HG03558 (cell line): Measurements from ENCODE around the gene ANKRD1.
"Not testable (repeated sequence)": the region's sequence is repeated elsewhere in the genome, so short reads cannot be mapped to it uniquely, and the experiment has no call there.

Experiments
- ATAC-seq: cut with Tn5 transposase; IDR thresholded peaks from one replicate; pipeline ENCODE4 v1.9.1; 2021; ENCODE audit warnings: moderate number of reproducible peaks; ENCODE audit not compliant: unreplicated experiment; ENCODE audit errors: extremely low read depth

The ANKRD1 gene

DNA sequence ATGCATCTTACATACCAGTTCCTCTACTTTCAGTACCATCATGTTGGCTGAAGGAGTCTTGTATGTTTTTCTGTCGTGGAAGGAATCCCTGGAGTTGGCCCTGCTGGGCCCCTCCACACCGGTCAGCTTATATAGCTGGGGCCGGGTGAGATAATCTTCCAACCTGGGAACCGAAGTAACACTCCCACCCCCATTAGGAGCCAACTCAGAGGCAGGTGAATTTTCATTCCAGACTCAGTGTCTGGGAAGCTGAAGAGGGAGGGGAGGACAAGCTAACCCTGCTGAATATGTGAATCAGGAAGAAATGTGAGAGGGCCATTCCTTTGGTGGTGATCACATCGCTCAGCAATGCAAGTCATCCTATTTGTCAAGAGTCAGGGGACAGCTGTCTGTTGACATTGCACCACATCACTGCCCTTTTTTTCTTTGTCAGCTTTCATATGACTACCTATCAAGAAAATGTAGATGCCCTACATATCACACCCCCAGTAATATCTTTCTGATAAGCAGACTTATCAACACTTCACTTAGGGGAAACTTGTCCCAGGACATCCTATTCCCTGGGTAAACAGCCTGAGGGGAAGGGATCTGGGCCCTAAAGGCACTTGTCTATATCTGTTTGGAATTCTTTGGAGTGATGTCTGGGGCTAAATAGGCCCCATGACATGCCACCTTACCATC, at the start of gene ANKRD1:
TSS of gene ANKRD1 (minus strand) at position 102 of the 681 bp plus-strand sequence. CDS start at position 42, 60 bp downstream.
- no peak for ATAC-seq

DNA sequence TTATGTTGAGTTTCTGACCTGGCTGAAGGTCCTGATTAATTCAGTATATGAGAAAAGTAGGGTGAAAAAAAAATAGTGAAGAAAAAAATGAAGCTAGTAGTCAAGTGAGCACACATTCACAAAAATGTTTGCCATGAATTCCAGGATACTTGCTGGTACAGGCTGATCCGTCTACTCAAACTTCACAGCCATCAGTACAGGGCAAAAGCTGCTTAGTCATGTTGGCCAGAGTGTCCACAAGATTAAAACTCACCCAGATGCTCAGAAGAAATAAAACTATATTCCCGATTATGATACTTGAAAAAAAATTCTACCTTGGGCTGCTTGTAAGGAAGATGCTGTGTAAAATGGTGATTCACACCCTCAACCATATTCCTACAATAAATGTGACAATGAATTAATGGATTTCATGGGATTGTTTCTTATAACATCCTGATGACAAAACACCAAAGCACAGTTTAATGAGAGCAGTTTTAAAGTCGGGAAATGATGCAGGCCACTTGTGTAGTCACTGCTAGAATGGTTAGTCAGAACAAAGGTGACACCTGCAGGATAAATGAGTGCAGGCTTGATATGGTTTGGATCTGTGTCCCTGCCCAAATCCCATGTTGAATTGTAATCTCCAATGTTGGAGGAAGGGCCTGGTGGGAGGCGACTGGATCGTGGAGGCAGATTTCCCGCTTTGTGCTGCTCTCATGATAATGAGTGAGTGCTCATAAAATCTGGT, 49.2 kb upstream of the ANKRD1 start:
- no peak for ATAC-seq

- no peak for ATAC-seq
Observed at GRCh38 chr10:90969121-90969534, 48.2 kb upstream of the ANKRD1 start.

GRCh38 chr10:90968328-90969081, 47.6 kb upstream of the ANKRD1 start:
- no peak for ATAC-seq

DNA sequence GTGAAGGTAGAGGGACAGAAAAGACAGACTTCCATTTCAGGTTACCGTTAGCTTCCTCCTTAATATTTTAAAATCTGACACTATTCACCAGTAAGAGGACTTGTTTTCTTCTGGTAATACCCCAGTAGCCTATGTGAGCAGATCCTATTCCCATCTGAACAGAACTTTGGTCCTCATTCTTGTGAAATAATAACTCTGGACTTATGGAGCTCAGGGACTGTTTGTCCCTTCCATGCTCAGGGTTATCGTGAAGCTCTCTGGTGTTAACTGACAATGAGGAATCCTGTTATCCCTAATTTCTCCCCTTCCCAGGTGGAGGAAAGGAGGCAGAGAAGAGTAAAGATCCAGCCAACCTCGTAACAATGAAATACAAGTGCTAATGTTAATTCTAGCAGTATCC, 47.0 kb upstream of the ANKRD1 start:
- ATAC-seq = no peak

DNA sequence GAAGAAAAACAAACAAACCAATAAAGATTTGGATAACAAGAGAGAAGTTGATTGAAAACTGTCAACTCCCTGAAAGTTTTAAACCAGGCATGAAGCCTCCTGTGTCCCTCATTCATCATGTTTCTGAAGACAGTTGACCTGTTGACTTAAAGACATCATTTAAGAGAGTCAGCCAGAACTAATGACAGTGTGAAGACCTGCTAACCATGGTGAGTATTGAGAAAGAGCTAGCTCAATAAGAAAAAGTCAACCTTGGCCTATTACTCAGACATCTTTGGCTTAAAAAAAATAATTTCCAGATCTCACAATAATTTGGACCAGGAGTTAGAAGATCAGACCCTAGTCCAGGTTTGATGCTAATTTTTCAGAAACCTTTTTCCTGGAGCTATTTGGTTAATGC, 45.3 kb upstream of the ANKRD1 start:
- ATAC-seq = no peak

GRCh38 chr10:90965720-90966119, 44.8 kb upstream of the ANKRD1 start:
- no peak for ATAC-seq

GRCh38 chr10:90964781-90965465, 44.0 kb upstream of the ANKRD1 start:
- no peak for ATAC-seq

GRCh38 chr10:90963331-90963730, 42.4 kb upstream of the ANKRD1 start:
- ATAC-seq = no peak

- no peak for ATAC-seq
Observed at GRCh38 chr10:90960355-90960814, 39.5 kb upstream of the ANKRD1 start.

GRCh38 chr10:90959826-90960225, 38.9 kb upstream of the ANKRD1 start:
- ATAC-seq = no peak

GRCh38 chr10:90958781-90959180, 37.9 kb upstream of the ANKRD1 start:
- no peak for ATAC-seq

DNA sequence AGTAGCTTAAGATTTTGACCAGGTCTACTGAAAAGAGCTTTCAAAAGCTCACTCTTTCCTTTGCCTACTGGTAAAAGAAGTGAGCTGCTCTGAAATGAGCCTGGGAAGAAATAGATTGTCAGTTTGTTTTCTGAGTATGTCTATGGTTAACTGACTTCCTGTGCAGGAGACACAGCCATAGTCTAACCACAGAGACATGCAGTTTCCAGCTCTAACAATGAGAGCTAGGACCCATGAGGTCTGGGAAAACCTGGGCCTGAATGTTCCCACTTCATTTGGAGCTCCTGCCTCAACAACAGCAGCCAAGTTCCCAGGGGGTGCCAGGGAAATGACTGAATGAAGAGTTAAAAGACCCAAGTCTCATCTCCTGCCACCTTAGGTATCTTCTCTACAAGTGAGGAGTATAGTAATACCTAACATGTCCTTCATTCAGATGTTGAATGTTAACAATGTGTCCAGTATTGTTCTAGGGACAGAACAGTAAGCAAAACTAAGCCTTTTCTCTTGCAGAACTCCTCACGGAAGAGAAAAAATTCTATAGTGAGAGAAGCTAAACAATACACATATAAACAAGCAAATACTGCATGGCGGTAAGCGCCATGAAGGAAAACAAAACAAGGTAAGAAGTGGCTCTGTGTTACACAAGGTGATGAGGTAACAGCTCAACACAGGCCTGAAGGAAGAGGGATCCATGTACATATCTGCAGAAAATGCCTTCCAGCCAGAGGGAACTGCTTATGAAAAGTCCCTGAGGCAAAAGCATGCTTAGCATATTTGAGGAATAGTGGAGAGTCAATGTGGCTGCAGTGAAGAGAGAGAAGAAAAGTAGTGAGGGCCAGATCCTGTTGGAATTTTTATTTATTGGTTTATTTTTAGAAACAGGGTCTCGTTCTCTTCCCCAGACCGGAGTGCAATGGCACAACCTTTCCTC, 26.4 kb upstream of the ANKRD1 start:
- no peak for ATAC-seq

GRCh38 chr10:90945491-90946070, 24.7 kb upstream of the ANKRD1 start:
- no peak for ATAC-seq

- ATAC-seq = no peak
Observed at GRCh38 chr10:90944749-90945148, 23.9 kb upstream of the ANKRD1 start.

DNA sequence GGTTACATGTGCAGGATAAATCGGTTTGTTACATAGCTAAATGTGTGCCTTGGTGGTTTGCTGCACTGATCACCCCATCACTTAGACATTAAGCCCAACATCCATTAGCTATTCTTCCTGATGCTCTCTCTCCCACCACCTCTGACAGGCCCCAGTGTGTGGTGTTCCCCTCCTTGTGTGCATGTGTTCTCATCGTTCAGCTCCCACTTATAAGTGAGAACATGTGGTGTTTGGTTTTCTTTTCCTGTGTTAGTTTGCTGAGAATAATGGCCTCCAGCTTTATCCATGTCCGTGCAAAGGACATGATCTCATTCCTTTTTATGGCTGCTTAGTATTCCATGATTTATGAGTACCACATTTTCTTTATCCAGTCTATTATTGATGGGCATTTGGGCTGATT, 22.1 kb upstream of the ANKRD1 start:
- not testable (repeated sequence) for ATAC-seq

- ATAC-seq = no peak
Observed at GRCh38 chr10:90939648-90940047, 18.8 kb upstream of the ANKRD1 start.

DNA sequence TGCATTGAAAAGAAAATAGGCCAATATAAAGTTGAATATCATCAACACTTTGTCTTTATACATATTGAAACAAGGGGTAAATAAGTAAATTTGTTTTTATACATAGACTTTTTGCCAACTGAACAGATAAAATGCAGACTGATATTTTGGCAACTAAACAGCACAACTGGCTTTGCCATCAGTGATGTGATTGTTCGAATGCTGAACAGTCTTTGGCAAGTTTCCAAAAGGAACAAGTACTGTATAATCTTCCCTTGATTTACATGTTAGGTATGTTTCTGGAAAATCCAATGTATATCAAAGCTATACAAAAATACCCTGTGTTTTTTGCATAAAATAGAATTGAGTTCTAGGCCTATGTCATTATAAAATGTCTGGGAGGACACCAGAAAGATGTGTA, 18.2 kb upstream of the ANKRD1 start:
- no peak for ATAC-seq

DNA sequence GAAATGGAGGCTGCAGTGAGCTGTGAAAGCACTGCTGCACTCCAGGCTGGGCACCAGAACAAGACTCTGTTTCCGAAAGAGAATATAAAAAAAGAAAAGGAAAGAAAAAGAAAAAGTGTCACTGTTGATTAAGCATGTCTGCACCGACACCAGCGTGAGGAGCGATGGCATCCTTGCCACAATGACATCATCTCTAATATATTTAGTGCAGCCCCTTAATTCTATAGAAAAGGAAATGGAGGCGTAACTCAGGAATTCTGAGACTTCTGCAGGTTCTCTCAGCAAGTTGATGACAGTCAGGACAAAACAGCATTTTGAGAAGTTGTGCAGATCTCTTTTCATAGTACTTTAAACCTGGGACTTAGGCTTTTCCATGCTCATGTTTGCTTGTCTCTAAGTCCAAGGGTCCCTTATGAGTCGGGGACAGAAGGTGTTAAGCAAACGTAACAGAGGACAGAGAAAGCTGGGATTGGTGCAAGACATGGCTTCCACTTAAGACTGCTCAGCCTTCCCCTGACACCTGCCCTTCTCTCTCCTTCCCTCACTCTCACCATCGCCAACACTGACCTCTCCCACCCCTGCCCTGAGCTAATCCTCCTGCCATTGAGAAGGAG, 16.9 kb upstream of the ANKRD1 start:
- ATAC-seq = no peak
